Frontal cortex (tissue), 4 donors: ENCODE data around the gene TRIM46. TPM values are rescaled to one million over a fixed set of nuclear protein-coding genes. Genes with fewer than 3 reads are reported as not detected.
"Not testable (repeated sequence)": the region's sequence is repeated elsewhere in the genome, so short reads cannot be mapped to it uniquely, and the experiment has no call there.

Experiments
- DNase-seq, 2 donors: peaks; one replicate each; pipeline ENCODE4 v3.0.0; 2012; ENCODE audit warnings: low spot score in 2 of 2
- FAIRE-seq: peaks from 2 replicates; lab custom pipeline; 2012; peaks lifted over from hg19 to GRCh38; lab: Jason Lieb, UNC
- total RNA-seq: library from RNA; depleted of rRNA; stranded (reverse); fragments of >200 nt; gene quantifications from one replicate; pipeline ENCODE4 v1.2.3, GENCODE V29; 2014
- donor health status: control.
- donor health status: control.
- donor health status: control.

Gene TRIM46
- total RNA-seq, 1 donor from 2014 or later: 21.2 TPM

GRCh38 chr1:155135415-155136028 is 38.1 kb upstream of the TRIM46 start, which contains the start of gene SLC50A1:
TSS of gene SLC50A1 (plus strand) at chr1:155135852. CDS start at chr1:155135912, 60 bp downstream.
- FAIRE-seq: no peak
- peak; percentile 89 to 93 for DNase-seq

DNA sequence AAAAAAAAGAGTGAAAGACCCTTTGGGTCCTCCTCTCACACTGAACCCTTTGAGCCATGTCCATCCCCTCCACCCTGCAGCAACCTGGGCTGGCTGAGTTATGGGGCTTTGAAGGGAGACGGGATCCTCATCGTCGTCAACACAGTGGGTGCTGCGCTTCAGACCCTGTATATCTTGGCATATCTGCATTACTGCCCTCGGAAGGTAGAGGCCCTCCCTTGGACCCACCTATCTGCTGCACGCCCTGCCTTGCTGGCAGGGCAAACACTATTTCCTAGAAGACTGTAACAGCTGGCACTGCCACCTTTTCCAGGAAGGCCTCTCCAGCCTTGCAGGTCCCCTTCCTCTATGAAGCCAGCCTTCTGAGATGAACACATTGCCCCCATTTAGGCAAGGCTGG is 36.9 kb upstream of the TRIM46 start:
- DNase-seq (no peak), FAIRE-seq (no peak)

DNA sequence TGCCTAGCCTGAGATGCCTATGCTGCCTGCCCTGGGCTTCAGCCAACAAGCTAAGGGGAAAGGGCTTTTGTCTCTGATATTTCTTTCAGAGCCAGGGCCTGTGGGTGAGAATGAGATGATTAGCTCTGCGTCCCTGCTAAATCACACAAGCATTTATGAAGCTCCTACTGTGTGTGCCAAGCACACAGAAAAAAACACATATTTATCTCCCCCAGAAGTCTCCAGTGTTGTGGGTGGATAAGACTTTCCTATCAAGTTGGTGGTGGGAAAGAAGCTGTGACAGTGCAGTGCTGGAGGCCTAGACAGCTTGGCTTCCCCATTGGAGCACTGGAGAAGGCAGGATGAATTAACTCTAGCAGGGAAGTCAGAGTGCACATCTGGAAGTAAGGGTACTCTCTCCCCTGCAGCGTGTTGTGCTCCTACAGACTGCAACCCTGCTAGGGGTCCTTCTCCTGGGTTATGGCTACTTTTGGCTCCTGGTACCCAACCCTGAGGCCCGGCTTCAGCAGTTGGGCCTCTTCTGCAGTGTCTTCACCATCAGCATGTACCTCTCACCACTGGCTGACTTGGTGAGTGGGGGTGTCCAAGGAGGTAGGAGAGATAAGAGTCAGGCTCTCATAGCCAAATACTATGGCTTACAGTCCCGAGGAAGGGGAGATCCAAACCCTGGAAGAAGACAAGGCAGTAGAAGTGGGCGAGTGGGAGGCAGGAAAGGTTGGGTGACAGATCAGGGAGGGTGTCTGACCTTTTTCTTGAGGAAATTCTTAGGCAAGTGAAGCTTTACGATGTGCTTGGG is 36.3 kb upstream of the TRIM46 start:
- DNase-seq: no peak
- no peak for FAIRE-seq

DNA sequence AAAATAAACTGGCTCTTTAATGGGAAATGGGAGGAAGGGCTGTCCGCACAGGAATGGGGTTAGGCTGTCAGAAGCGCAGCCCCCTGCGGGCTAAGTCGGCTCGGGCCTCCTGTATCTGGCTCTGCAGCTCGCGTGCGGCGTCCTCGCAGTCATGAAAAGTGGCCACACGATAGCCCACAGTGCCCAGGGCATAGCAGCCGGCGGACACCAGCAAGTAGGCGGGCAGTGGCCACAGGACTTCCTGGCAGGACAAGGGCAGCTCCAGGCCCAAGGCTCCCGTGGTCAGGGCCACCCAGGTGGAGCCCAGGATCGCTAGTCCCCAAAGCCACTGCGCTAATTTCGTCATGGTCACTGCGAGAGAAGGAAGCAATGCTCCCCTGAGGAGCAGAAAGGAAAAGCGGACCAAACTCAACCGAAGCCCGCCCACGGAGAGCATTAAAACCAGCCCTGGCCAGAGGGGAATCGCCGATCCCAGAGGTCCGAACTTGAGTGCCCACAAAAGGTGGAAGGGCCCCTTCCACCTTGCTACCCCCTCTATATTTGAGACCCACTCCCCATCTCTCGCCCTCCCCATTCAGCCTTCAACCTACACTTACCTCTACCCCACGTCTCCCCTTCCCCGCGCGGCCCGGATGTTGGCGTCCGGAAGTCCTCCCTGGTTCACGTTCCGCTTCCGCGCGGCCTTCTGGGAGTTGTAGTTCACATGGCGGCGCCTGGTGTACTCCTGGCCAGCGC is 33.6 kb upstream of the TRIM46 start, which contains the start of gene DPM3:
TSS of gene DPM3 (minus strand) at position 637 of the 735 bp plus-strand sequence. CDS start at position 346, 291 bp downstream.
- DNase-seq (peak; percentile 79 to 84), FAIRE-seq (no peak)

GRCh38 chr1:155140630-155140953 is 33.1 kb upstream of the TRIM46 start:
- FAIRE-seq (no peak), DNase-seq (no peak)

GRCh38 chr1:155141749-155142148 is 31.9 kb upstream of the TRIM46 start:
- FAIRE-seq: no peak

GRCh38 chr1:155145491-155145890 is 28.2 kb upstream of the TRIM46 start:
- FAIRE-seq (no peak), DNase-seq (no peak)

More at GRCh38 chr1:155141749-155142148, 31.9 kb upstream of the TRIM46 start:
- DNase-seq: no peak

GRCh38 chr1:155155996-155156643 is 17.5 kb upstream of the TRIM46 start:
- not testable (repeated sequence) for FAIRE-seq, DNase-seq

- DNase-seq: no peak
- no peak for FAIRE-seq
Observed at GRCh38 chr1:155158991-155159390, 14.7 kb upstream of the TRIM46 start.

DNA sequence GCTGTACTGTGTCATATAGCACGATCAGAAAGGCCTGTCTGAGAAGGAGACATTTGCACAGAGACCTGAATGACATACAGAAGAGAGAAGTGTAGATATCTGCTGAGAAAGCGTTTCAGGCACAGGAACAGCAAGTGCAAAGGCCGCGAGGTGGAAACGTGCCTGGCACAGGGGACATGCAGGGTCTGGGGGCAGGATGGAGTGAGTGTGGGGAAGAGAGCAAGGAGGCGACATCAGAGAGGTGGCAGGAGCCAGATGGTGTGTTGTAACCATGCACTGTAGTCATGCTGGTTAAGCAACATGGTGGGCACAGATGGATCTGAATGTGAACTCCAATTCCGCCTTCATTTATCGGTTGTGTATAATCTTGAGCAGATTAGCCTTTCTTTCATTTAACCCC is 13.5 kb upstream of the TRIM46 start:
- DNase-seq: no peak
- no peak for FAIRE-seq

- DNase-seq, FAIRE-seq: not testable (repeated sequence)
Observed at GRCh38 chr1:155162631-155163030, 11.0 kb upstream of the TRIM46 start.

DNA sequence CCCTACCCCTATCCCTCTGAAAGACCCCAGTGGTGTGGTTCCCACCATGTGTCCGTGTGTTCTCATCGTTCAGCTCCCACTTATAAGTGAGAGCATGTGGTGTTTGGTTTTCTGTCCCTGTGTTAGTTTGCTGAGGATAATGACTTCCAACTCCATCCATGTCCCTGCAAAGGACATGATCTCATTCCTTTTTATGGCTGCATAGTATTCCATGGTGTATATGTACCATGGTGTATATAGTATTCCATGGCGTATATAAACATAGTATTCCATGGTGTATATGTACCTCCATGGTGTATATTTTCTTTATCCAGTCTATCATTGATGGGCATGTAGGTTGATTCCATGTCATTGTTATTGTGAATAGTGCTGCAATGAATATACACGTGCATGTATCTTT is 9.9 kb upstream of the TRIM46 start:
- not testable (repeated sequence) for FAIRE-seq, DNase-seq

GRCh38 chr1:155164625-155165024 is 9.0 kb upstream of the TRIM46 start:
- FAIRE-seq, DNase-seq: not testable (repeated sequence)

DNA sequence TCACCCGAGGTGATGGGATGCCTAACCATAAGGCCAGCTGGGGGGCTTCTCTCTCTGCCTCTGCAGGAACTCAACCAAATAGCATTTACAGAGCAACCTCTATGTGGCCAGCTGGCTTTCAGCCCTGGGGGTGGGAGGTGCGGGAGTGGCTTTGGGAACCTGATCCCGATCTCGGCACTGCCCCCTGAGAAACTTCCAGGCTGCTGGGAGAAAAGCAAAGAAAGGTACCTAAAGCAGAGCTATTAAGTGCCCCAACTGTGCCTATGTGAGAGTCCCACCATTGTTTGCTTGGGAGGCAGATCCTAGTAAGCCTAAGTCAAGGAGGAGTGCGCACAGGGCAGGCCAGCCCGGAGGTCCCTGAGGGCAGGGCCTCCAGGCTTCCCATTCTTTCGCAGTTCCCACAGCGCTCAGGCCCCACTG is 7.6 kb upstream of the TRIM46 start:
- FAIRE-seq (no peak), DNase-seq (no peak)

GRCh38 chr1:155166471-155167165 is 7.0 kb upstream of the TRIM46 start:
- peak; percentile 28 to 62 for DNase-seq
- no peak for FAIRE-seq

- FAIRE-seq (no peak), DNase-seq (peak; percentile 72 to 76)
Observed at GRCh38 chr1:155167166-155168104, 6.2 kb upstream of the TRIM46 start.

- not testable (repeated sequence) for DNase-seq, FAIRE-seq
Observed at GRCh38 chr1:155168105-155168445, 5.6 kb upstream of the TRIM46 start.

- DNase-seq: no peak
- FAIRE-seq: no peak
Observed at GRCh38 chr1:155168456-155169210, 5.0 kb upstream of the TRIM46 start.
